Upper lobe of left lung (tissue), 4 donors: Measurements from ENCODE around the gene CASQ2.

ENCODE experiments used
- CTCF ChIP-seq, 6 experiments: fragments of 450-650 bp in 4 of 6; fragments of 200-600 bp in 2 of 6; sonication (generic) in 2 of 6; IDR thresholded peaks; one replicate each; pipeline ENCODE4 v1.5.1; 2016 to 2019; ENCODE audit warnings: antibody characterized with exemption in 6 of 6
- EP300 ChIP-seq, 4 donors: sonication (generic); formaldehyde crosslinking; IDR thresholded peaks; one replicate each; pipeline ENCODE4 v1.5.1; 2017; ENCODE audit warnings: antibody characterized with exemption in 4 of 4, control low read depth in 2 of 4
- POLR2A ChIP-seq, 4 donors: fragments of 450-650 bp; IDR thresholded peaks; one replicate each; pipeline ENCODE4 v1.5.1; 2016 to 2017; ENCODE audit warnings: antibody characterized with exemption in 4 of 4, mild to moderate bottlenecking in 2 of 4

GRCh38 chr1:115705963-115706362, 62.6 kb downstream of the CASQ2 start:
- TF ChIP-seq CTCF (IDR thresholded peaks at IDR 0.05) (no peak), POLR2A (IDR thresholded peaks at IDR 0.05) (no peak), EP300 (IDR thresholded peaks at IDR 0.05) (no peak)
